Fibroblast of lung (primary cell): ENCODE measurements around the gene KCNC3.

ENCODE experiments used
- EZH2 ChIP-seq: IDR thresholded peaks from 2 replicates; pipeline ENCODE4 v1.5.1; 2012; ENCODE audit warnings: low read length, control low read depth, mild to moderate bottlenecking; ENCODE audit errors: missing control alignments
- TF ChIP-seq, protein P1 (sequence below), 2 donors: IDR thresholded peaks in 1 of 2; conservative IDR thresholded peaks in 1 of 2; 1 replicate in 1 of 2; 2 replicates in 1 of 2; pipeline ENCODE4 v1.5.1; 2011 to 2012; ENCODE audit warnings: low read length in 2 of 2, control low read depth in 1 of 2, inconsistent platforms in 1 of 2, low read depth in 1 of 2, mild to moderate bottlenecking in 1 of 2

DNA sequence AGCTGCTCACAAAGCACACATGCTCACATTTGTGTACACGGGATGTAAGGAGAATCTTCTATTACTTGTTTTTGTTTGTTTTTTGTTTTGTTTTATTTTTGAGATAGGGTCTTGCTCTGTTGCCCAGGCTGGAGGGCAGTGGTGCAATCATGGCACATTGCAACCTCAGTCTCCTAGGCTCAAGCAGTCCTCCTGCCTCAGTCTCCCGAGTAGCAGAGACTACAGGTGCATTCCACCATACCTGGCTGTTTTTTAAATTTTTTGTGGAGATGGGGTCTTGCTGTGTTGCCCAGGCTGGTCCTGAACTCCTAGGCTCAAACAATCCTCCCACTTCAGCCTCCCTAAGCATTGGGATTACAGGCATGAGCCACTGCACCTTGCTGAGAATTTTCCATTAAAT is 41.8 kb downstream of the KCNC3 start:
- TF ChIP-seq, protein P1, sequence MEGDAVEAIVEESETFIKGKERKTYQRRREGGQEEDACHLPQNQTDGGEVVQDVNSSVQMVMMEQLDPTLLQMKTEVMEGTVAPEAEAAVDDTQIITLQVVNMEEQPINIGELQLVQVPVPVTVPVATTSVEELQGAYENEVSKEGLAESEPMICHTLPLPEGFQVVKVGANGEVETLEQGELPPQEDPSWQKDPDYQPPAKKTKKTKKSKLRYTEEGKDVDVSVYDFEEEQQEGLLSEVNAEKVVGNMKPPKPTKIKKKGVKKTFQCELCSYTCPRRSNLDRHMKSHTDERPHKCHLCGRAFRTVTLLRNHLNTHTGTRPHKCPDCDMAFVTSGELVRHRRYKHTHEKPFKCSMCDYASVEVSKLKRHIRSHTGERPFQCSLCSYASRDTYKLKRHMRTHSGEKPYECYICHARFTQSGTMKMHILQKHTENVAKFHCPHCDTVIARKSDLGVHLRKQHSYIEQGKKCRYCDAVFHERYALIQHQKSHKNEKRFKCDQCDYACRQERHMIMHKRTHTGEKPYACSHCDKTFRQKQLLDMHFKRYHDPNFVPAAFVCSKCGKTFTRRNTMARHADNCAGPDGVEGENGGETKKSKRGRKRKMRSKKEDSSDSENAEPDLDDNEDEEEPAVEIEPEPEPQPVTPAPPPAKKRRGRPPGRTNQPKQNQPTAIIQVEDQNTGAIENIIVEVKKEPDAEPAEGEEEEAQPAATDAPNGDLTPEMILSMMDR (conservative IDR thresholded peaks at IDR 0.05 in 1 of 2, IDR thresholded peaks at IDR 0.05 in 1 of 2; ENCODE audit: low read depth in 1 of 2, low read length in 2 of 2), result no peak
- no peak for TF ChIP-seq EZH2
